Keratinocyte (primary cell): ENCODE data around the gene RDH12. TPM values are rescaled to one million over a fixed set of nuclear protein-coding genes. Genes with fewer than 3 reads are reported as not detected.

Source experiments
- DNase-seq: peaks from one replicate; pipeline ENCODE4 v3.0.0-alpha.2; 2011; ENCODE audit warnings: low read depth, missing footprints, low spot score
- FAIRE-seq: peaks from 2 replicates; lab custom pipeline; 2011; peaks lifted over from hg19 to GRCh38; lab: Jason Lieb, UNC
- H2AFZ ChIP-seq: 2 replicates; pipeline ENCODE4 v1.6.0; 2012; ENCODE audit warnings: low read length, control low read depth, inconsistent platforms; ENCODE audit not compliant: control insufficient read depth
- H3K27ac ChIP-seq: 2 replicates; pipeline ENCODE4 v1.5.1; 2011; ENCODE audit warnings: low read length; ENCODE audit not compliant: control insufficient read depth, insufficient read depth
- H3K27me3 ChIP-seq: 3 replicates; pipeline ENCODE4 v1.6.0; 2011; ENCODE audit warnings: low read length; ENCODE audit not compliant: control insufficient read depth, insufficient read depth; ENCODE audit errors: extremely low read depth
- H3K36me3 ChIP-seq, 2 experiments: 2 replicates in 1 of 2; 3 replicates in 1 of 2; pipeline ENCODE4 v1.5.1; 2011; ENCODE audit warnings: low read length in 2 of 2, mild to moderate bottlenecking in 1 of 2; ENCODE audit not compliant: control insufficient read depth in 2 of 2, insufficient read depth in 2 of 2; ENCODE audit errors: extremely low read depth in 1 of 2
- H3K4me1 ChIP-seq: 3 replicates; pipeline ENCODE4 v1.5.1; 2011; ENCODE audit warnings: low read length; ENCODE audit not compliant: control insufficient read depth, insufficient read depth; ENCODE audit errors: extremely low read depth
- H3K4me2 ChIP-seq: 3 replicates; pipeline ENCODE4 v1.6.0; 2011; ENCODE audit warnings: low read depth, low read length; ENCODE audit not compliant: control insufficient read depth, insufficient read depth; ENCODE audit errors: extremely low read depth
- H3K4me3 ChIP-seq, 3 experiments: fragments of 200-600 bp in 1 of 3; sonication (generic) in 1 of 3; 2 replicates in 2 of 3; 3 replicates in 1 of 3; pipeline ENCODE4 v1.5.1; 2011 to 2016; ENCODE audit warnings: low read length in 3 of 3, mild to moderate bottlenecking in 3 of 3, control low read depth in 2 of 3, inconsistent platforms in 1 of 3, low read depth in 1 of 3, mixed read lengths in 1 of 3, mixed run types in 1 of 3, moderate library complexity in 1 of 3; ENCODE audit not compliant: control insufficient read depth in 2 of 3, insufficient read depth in 2 of 3; ENCODE audit errors: extremely low read depth in 1 of 3
- H3K79me2 ChIP-seq: 2 replicates; pipeline ENCODE4 v1.6.0; 2012; ENCODE audit warnings: low read length; ENCODE audit not compliant: control insufficient read depth, insufficient read depth
- H3K9ac ChIP-seq: 3 replicates; pipeline ENCODE4 v1.6.0; 2011; ENCODE audit warnings: low read length; ENCODE audit not compliant: control insufficient read depth, insufficient read depth; ENCODE audit errors: extremely low read depth
- H3K9me1 ChIP-seq: 3 replicates; pipeline ENCODE4 v1.6.0; 2011; ENCODE audit warnings: low read length; ENCODE audit not compliant: control insufficient read depth, insufficient read depth; ENCODE audit errors: extremely low read depth
- H3K9me3 ChIP-seq: 2 replicates; pipeline ENCODE4 v1.5.1; 2012; ENCODE audit warnings: low read depth, low read length; ENCODE audit not compliant: control insufficient read depth
- H4K20me1 ChIP-seq: 3 replicates; pipeline ENCODE4 v1.6.0; 2011; ENCODE audit warnings: low read length; ENCODE audit not compliant: control insufficient read depth, insufficient read depth; ENCODE audit errors: extremely low read depth
- EZH2 ChIP-seq: IDR thresholded peaks from one replicate; pipeline ENCODE4 v1.6.1; 2012; ENCODE audit warnings: inconsistent platforms, mild to moderate bottlenecking, low read length, moderate library complexity
- dilution Hi-C: fragments of 300-500 bp; cut with MboI; formaldehyde crosslinking; loops from one replicate; pipeline ENCODE4 v1.7.0; 2020; ENCODE audit warnings: low sequenced_read_pairs; ENCODE audit not compliant: extremely low pct_ligation_motif_present
- polyA plus RNA-seq, 5 experiments: library from polyadenylated mRNA; depleted of rRNA in 3 of 5; stranded (reverse) in 3 of 5; stranded (forward) in 1 of 5; unstranded in 1 of 5; fragments of >200 nt; gene quantifications; 1 replicate in 1 of 5; 2 replicates in 3 of 5; 3 replicates in 1 of 5; pipeline versions ENCODE4 v1.2.1 to v1.2.3, GENCODE V29; 2011 to 2012; ENCODE audit warnings: missing spikeins in 2 of 5, low read depth in 1 of 5, low replicate concordance in 1 of 5
- TF ChIP-seq, protein P1 (sequence below), 3 experiments: IDR thresholded peaks in 1 of 3; conservative IDR thresholded peaks in 1 of 3; optimal IDR thresholded peaks in 1 of 3; 2 replicates in 2 of 3; 3 replicates in 1 of 3; pipeline versions ENCODE3 to v1.5.1; 2011; ENCODE audit warnings: low read length in 3 of 3, mild to moderate bottlenecking in 3 of 3, moderate library complexity in 2 of 3, control low read depth in 1 of 3, inconsistent platforms in 1 of 3; ENCODE audit not compliant: insufficient read depth in 2 of 3; ENCODE audit errors: extremely low read depth in 1 of 3

The RDH12 gene
- polyA plus RNA-seq, 1 donor (not counting 4 experiments of a cell fraction or from before 2014, with no cell fraction given): 0.98 TPM

DNA sequence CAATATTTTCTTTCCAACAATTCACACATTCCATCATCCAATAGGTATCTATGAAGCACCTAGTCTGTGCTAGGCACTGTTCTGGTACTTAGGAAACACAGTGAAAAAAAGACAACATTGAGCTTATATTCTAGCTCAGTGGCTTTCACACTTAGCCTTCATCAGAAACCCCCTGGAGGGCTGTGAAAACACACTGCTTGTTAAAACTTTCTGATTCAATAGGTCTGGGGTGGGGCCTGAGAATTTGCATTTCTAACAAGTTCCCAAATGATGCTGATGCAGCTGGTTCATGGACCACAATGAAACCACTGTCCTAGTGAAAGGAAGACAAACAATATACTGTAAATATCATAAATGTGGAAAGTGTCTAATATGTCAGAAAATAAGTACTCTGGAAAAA lies 33.1 kb upstream of the RDH12 start:
- Histone ChIP-seq H3K4me2 (no peak overlapping the region), H3K36me3 (no peaks in the 10 kb centered on the region), H3K79me2 (peaks cover 66% of the 10 kb centered on the region), H3K4me3 (no peak overlapping the region), H3K27ac (no peak overlapping the region), H3K9me1 (no peaks in the 10 kb centered on the region), H3K4me1 (peaks cover 25% of the 10 kb centered on the region), H3K9ac (no peak overlapping the region), H3K9me3 (no peaks in the 10 kb centered on the region), H4K20me1 (peaks cover 7% of the 10 kb centered on the region), H3K27me3 (no peaks in the 10 kb centered on the region), H2AFZ (no peak overlapping the region)
- DNase-seq (no peak), FAIRE-seq (no peak)
- dilution Hi-C loops: no loop called here
- TF ChIP-seq, protein P1, sequence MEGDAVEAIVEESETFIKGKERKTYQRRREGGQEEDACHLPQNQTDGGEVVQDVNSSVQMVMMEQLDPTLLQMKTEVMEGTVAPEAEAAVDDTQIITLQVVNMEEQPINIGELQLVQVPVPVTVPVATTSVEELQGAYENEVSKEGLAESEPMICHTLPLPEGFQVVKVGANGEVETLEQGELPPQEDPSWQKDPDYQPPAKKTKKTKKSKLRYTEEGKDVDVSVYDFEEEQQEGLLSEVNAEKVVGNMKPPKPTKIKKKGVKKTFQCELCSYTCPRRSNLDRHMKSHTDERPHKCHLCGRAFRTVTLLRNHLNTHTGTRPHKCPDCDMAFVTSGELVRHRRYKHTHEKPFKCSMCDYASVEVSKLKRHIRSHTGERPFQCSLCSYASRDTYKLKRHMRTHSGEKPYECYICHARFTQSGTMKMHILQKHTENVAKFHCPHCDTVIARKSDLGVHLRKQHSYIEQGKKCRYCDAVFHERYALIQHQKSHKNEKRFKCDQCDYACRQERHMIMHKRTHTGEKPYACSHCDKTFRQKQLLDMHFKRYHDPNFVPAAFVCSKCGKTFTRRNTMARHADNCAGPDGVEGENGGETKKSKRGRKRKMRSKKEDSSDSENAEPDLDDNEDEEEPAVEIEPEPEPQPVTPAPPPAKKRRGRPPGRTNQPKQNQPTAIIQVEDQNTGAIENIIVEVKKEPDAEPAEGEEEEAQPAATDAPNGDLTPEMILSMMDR (optimal IDR thresholded peaks at IDR 0.05 in 1 of 3, IDR thresholded peaks at IDR 0.05 in 1 of 3, conservative IDR thresholded peaks at IDR 0.05 in 1 of 3; ENCODE audit: extremely low read depth in 1 of 3, insufficient read depth in 2 of 3, low read length in 3 of 3): no peak
- no peak for TF ChIP-seq EZH2

DNA sequence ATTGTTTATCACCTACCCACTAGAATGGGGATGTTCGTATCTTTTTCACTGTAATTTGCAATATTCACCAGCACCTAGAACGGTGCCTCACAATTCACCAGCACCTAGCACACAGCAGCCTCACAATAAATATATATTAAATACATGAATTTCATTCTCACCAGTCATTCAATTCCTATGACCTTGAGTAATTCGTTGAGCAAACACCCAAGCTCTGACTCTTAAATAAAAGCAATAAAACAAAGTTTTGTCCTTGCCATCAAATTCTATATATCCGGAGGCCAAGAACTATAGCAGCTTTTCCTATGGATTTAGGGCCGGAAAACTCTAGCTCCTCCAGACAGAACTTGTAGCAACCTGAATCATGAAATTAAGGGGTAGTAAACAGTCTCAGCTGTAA lies 28.2 kb upstream of the RDH12 start:
- Histone ChIP-seq H2AFZ (no peak overlapping the region), H3K9ac (peak overlapping the region; percentile 92), H3K79me2 (peaks cover 54% of the 10 kb centered on the region), H3K9me3 (no peaks in the 10 kb centered on the region), H3K27me3 (no peaks in the 10 kb centered on the region), H3K36me3 (peaks cover 9% of the 10 kb centered on the region in 2 experiments), H3K4me3 (peak overlapping the region; percentile 63 to 92 (median 89)), H3K4me2 (peak overlapping the region; percentile 96), H3K27ac (peak overlapping the region; percentile 89), H3K9me1 (no peaks in the 10 kb centered on the region), H3K4me1 (peaks cover 12% of the 10 kb centered on the region), H4K20me1 (no peaks in the 10 kb centered on the region)
- dilution Hi-C loops: no loop called here
- FAIRE-seq (no peak), DNase-seq (no peak)
- TF ChIP-seq EZH2: no peak
- TF ChIP-seq, protein P1 (optimal IDR thresholded peaks at IDR 0.05 in 1 of 3, IDR thresholded peaks at IDR 0.05 in 1 of 3, conservative IDR thresholded peaks at IDR 0.05 in 1 of 3; ENCODE audit: extremely low read depth in 1 of 3, insufficient read depth in 2 of 3, low read length in 3 of 3): no peak
